GM19438 (cell line): ENCODE measurements around the gene ZBTB20.
"Not testable (repeated sequence)": the region's sequence is repeated elsewhere in the genome, so short reads cannot be mapped to it uniquely, and the experiment has no call there.

Experiments
- ATAC-seq: cut with Tn5 transposase; IDR thresholded peaks from one replicate; pipeline ENCODE4 v1.9.1; 2021; ENCODE audit warnings: low read depth; ENCODE audit not compliant: unreplicated experiment

ZBTB20 gene

GRCh38 chr3:115148142-115148790 is 1.2 kb upstream of the ZBTB20 start:
- no peak for ATAC-seq

GRCh38 chr3:115147329-115148141 is 447 bp upstream of the ZBTB20 start:
- peak; percentile 73 for ATAC-seq

GRCh38 chr3:115146032-115146417 is 1.1 kb downstream of the ZBTB20 start:
- no peak for ATAC-seq

- peak; percentile 57 for ATAC-seq
Observed at GRCh38 chr3:115141033-115141757, 5.9 kb downstream of the ZBTB20 start.

GRCh38 chr3:115139072-115139471 is 8.0 kb downstream of the ZBTB20 start:
- ATAC-seq: no peak

- ATAC-seq: no peak
Observed at GRCh38 chr3:115134648-115135347, 12.3 kb downstream of the ZBTB20 start.

- ATAC-seq: no peak
Observed at GRCh38 chr3:115127208-115127607, 19.9 kb downstream of the ZBTB20 start.

GRCh38 chr3:115120597-115120996 is 26.5 kb downstream of the ZBTB20 start:
- no peak for ATAC-seq

- no peak for ATAC-seq
Observed at GRCh38 chr3:115113367-115113766, 33.7 kb downstream of the ZBTB20 start.

- ATAC-seq: no peak
Observed at GRCh38 chr3:115111632-115112031, 35.5 kb downstream of the ZBTB20 start.

GRCh38 chr3:115110830-115111229 is 36.3 kb downstream of the ZBTB20 start:
- ATAC-seq: no peak

GRCh38 chr3:115110066-115110465 is 37.0 kb downstream of the ZBTB20 start:
- ATAC-seq: not testable (repeated sequence)

GRCh38 chr3:115108614-115109013 is 38.5 kb downstream of the ZBTB20 start:
- no peak for ATAC-seq

GRCh38 chr3:115102046-115102445 is 45.0 kb downstream of the ZBTB20 start:
- ATAC-seq: no peak

GRCh38 chr3:115100806-115101205 is 46.3 kb downstream of the ZBTB20 start:
- ATAC-seq: no peak

GRCh38 chr3:115099986-115100571 is 47.0 kb downstream of the ZBTB20 start:
- peak; percentile 79 for ATAC-seq

GRCh38 chr3:115099134-115099985 is 47.7 kb downstream of the ZBTB20 start:
- ATAC-seq: no peak

GRCh38 chr3:115098354-115099073 is 48.6 kb downstream of the ZBTB20 start:
- ATAC-seq: no peak

GRCh38 chr3:115095236-115095635 is 51.9 kb downstream of the ZBTB20 start:
- ATAC-seq: no peak
